HL-60/S4 treated with phorbol 12-myristate 13-acetate at 8.2 ng/mL for 4 days and 3 days (cell line): ENCODE measurements around the gene PIP4K2A.

Source experiments
- in situ Hi-C: fragments of 300-500 bp; cut with MboI; formaldehyde crosslinking; loops from 2 replicates; pipeline ENCODE4 v1.15.0; 2022; ENCODE audit warnings: low sequenced_read_pairs

PIP4K2A gene

DNA sequence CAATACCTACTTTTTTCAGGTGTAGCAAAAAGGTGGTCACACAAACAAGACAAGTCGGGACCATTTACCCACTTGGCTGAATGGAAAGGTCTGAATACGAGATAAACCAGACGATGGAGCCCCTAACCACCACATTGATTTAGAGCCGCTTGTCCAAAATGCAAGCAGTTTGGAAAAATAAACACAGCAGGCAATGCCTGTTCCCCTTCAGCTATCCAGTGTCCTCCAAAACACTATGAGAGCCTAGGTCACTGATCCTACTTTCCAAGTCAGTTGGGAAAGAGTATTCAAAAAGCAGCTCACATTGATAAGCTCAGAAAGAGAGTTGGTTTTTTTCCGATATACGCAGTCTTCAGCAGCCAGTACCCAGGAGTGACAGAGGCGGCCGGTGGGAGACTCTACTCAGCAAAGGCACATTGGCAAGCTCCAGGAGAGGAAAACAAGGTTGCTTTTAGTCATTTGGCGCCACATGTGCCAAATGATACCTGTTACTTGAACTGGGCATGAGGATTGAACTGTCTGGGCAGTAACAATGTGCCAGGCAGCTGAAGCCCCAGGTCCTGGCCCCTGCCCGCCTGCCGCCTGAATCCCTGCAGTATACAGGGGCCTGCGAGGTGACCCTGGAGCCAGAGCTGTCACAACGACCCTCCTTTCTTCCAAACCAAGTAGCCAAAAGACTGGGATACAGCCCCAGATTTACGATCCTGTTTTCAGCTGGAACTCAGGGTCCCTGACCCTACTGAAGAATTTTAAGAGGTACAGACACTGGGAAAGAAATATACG, 109.8 kb downstream of the PIP4K2A start:
- in situ Hi-C loops = no loop called here

DNA sequence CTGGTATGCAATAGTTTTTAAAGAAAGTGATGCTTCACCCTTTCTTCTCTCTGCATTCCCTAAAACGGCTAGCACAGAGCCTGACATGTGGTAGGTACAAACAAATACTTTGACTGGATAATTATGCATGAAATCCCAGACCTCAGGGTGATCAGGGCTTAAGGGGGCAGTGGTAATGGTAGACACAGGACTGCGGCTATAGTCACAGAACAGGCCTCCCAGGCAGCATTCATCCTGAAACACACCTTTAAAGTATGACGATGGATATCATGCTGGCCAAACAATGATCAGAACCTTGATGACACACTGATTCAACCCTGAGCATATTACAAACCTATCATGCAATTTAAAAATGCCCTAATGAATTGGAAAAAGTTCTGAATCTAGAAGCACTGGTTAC, 110.8 kb downstream of the PIP4K2A start:
- in situ Hi-C loops = no loop called here

DNA sequence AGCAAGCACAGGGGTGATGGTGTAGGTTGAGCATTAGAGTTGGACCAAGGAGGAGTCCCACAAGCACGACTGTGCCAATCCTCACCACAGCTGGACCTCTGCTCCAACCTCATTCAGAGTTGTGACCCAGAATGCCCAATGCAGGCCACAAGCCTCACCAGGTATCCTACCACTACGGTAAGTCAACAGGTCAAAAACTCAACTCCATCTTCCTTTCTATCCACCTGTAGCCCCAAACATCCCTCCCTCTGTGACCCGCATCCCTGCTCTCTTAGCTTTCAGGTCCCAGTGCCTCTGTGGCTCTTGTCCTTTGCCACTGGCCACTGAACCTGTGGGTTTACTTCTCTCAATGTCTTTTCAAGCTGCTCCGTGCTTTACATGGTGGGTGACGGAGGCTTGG, 112.8 kb downstream of the PIP4K2A start:
- in situ Hi-C loops = no loop called here

DNA sequence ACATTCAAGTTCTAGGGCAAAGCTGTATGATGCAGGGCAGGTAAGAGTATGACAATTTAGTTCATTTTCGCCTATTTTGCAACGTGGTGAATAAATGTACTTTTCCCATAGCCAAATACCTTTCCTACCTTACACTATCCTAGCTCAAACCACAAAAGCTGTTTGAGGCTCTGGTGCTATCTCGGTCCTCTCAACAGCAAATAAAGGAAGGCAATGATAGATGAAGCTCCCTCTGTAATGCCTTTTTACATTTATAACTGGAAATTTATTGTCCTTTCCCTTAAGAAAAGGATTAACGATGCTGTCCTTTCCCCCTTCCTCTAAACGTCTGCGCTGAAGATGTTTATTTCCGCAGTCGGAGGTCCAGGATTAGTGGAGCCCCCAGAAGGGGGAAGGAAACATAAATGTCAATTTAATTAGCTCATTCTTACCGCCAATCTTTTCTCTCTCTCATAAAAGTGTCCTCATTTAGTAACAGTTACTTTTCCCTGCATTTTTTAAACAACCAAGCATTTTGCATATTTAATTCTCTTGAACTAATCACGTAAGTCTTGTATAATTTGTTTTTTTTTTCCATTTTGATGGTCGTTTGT, 114.6 kb downstream of the PIP4K2A start:
- in situ Hi-C loops = loop anchor here (25.0 kb wide), 1 partner anchor 587 kb away; the partner anchor contains the start of gene DNAJC1

DNA sequence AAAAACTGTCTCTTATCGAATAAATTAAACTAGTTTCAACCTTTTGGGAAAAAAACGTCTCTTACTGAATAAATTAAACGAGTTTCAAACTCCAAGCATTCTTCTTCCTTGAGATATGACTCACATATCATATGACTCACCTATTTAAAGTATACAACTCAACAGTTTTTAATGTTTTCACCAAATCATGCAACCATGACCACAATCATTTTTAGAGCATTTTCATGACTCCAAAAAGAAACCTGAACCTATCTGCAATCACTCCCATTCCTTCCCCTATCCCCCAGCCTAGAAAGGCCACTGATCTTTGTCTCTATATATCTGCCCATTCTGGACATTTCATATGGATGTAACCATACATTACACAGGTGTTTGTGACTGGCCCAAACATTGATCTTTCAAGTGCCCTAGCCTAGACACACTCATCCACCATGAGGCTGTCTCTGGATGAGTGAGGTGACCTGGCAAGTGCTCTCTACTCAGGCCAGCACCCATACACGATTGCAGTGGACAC, 115.3 kb downstream of the PIP4K2A start:
- in situ Hi-C loops = loop anchor here (25.0 kb wide), 1 partner anchor 587 kb away; the partner anchor contains the start of gene DNAJC1

DNA sequence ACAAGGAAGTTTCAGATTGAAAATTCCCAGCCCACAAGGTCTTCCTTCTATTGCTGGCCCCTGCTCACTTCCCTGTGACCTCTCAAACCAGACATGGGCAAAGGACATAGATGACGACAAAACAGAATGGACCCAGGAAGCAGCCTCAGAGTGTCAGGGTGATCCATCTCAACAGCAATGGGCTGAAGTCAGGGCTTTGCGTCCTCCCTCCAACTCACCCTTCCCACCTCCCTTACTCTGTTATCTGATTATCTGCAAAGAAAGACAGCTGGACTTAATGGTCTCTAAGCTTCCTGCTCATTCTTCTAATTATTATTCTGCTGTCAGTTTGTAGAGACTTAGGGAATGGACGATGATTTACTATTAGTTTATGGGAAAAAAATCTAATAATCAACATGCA, 115.9 kb downstream of the PIP4K2A start:
- in situ Hi-C loops = loop anchor here (25.0 kb wide), 1 partner anchor 586 kb away; the partner anchor contains the start of gene DNAJC1

DNA sequence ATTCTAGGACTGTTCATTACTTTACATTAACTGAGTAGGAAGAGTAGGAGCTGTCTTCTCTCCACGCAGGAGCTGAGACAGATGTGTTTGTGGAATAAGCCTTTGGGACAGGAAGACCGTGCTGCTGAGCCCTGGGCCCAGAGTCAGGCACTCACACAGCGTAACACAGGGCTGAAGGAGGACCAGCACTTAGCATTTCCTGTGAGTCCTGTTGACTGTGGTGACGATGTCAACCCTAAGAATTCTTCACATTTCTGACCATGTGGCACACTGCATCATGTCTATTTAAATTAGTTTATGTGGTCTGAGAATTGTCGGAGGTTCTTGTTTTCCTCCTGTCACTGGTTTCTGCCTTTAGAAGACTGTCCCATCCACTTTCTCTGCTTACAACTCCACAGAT, 117.2 kb downstream of the PIP4K2A start:
- in situ Hi-C loops = loop anchor here (25.0 kb wide), 1 partner anchor 585 kb away; the partner anchor contains the start of gene DNAJC1

DNA sequence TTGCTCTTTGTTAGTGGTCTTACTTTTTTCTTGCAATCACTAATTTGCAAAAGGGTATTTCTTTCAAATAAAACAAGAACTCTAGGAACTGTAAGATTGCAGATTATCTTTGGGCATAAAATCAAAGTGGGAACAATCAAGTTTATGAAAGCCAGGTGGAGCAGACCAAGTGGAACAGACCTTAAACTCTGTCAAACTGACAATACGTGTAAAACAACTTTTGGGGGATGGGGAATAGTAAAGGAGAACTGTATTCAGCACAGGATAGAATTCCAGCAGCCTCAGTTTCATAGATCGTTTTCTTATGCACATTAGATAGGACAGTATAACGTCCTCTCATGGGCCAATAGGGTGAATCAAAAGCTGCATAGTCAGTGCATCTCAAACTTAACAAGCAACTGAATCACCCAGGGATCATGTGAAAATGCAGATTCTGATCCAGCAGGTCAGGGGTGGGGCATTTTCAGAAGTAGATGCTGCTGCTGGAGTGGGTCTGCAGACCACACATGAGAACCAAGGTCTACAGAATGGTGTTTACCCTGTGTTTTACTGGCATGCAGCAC, 120.7 kb downstream of the PIP4K2A start:
- in situ Hi-C loops = loop anchor here (25.0 kb wide), 1 partner anchor 581 kb away; the partner anchor contains the start of gene DNAJC1

DNA sequence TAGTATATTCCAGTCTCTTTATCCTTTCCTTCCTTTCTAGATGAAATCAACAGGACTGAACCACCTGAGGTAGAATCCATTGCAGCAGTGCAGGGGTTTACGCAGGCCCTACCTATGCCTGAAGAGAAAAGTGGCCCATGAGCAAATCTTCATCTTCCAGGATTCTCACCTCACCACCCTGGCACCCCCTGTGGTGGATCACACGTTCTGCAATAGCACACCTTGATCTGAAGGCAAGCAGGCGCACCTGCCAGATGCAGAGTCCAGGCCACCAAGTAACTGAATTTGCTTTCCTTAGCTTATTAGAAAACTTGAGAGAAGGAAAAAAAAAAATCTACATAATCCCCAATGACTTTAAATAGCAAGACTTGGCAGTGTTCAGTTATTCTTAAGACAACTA, 121.4 kb downstream of the PIP4K2A start:
- in situ Hi-C loops = loop anchor here (25.0 kb wide), 1 partner anchor 581 kb away; the partner anchor contains the start of gene DNAJC1

DNA sequence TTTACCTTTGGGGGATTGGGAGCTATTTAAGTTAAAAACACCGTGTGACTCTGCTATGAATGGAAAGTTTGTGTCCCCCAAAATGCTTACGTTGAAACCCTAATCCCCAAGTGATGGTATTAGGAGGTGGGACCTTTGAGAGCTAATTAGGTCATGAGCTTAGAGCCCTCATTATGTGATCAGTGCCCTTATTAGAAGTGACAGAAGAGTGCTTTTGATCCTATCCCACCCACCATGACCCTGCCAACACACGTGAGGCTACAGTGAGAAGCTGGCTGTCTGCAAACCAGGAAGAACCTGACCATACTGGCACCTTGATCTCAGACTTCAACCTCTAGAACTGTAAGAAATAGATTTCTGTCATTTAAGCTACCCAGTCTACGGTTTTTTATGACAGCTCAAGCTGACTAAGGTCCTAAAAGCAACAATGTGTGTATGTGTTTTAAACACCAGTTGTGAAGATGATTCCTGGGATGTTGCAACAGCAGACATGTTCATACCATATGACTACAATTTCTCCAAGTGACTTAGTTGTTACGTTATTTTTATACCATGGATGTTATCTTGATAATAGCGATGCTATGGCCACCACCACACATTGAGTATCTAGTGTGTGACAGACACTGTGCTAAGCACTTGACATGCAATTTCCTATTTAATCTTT, 124.4 kb downstream of the PIP4K2A start:
- in situ Hi-C loops = loop anchor here (25.0 kb wide), 1 partner anchor 578 kb away; the partner anchor contains the start of gene DNAJC1

DNA sequence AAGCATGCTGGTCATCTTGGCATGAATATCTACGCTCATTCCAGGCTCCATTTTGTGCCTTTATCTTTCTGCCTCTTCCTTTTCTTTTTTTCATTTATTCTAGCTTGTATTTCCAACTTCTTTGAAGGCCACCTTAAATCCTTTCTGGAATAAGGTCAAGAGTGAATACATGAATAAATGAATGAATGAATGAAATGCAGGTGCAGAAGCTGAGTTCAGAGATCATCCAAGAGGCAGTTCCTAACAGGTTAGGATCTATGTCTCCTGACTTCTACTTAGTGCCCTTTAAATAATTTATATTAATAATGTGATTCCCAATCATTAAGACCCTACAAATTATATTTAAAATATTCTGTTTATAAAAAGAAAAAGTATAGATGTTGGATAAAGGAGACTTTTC, 125.9 kb downstream of the PIP4K2A start:
- in situ Hi-C loops = loop anchor here (25.0 kb wide), 1 partner anchor 576 kb away; the partner anchor contains the start of gene DNAJC1

DNA sequence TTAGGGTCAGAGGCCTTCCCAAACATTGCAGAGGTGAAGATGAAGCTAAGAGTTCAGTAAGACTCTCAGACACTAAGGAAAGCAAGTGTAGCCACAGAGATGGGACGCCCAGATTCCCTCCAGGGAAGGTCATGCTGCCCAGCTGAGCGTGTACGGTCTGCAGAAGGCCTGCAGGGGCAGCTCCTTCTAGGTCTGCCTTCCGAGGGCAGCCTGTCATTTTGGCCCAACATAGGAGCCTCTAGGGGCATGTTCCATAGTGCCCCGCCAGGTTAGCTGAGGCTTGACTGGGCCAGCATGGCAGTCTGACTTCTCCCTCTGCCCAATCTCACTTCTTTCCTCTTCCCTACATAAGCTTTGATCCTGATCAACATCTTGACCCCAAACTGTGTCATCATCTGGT, 130.7 kb downstream of the PIP4K2A start:
- in situ Hi-C loops = loop anchor here (25.0 kb wide), 1 partner anchor 571 kb away; the partner anchor contains the start of gene DNAJC1

DNA sequence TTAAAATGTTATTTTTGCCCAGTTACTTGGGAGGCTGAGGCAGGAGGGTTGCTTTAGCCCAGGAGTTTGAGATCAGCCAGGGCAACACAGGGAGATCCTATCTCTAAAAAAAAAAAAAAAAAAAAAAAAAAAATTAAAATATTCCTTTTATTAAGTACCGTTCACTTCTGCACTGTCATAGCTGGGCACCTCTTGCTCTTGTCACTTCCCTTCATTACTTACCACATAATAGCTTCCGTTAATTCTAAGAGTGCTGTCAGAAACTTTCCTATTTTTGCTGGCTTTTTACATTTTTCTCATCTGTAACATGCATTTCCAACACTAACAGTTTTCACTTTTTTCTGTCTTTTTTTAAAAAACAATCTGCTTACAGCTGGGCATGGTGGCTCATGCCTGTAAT, 132.9 kb downstream of the PIP4K2A start:
- in situ Hi-C loops = loop anchor here (25.0 kb wide), 1 partner anchor 569 kb away; the partner anchor contains the start of gene DNAJC1

DNA sequence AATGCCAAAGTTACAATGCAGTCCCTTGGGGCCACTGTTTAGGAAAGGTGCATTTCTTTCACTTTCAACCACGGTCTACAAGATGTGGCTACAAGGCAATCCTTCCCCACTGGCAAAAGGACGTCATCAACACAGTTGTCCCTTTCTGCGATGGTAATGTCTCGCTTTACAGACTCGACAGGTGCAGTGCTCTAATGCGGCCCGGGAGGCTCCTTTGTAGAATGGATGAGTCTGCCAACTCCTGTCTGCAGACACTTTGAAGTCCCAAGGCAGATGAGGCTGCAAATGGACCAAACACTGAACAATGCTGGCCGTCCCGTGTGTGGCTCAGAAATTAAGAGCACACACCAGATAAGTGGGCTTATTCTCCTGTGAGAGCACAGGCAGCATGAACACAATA, 133.7 kb downstream of the PIP4K2A start:
- in situ Hi-C loops = loop anchor here (25.0 kb wide), 1 partner anchor 568 kb away; the partner anchor contains the start of gene DNAJC1

DNA sequence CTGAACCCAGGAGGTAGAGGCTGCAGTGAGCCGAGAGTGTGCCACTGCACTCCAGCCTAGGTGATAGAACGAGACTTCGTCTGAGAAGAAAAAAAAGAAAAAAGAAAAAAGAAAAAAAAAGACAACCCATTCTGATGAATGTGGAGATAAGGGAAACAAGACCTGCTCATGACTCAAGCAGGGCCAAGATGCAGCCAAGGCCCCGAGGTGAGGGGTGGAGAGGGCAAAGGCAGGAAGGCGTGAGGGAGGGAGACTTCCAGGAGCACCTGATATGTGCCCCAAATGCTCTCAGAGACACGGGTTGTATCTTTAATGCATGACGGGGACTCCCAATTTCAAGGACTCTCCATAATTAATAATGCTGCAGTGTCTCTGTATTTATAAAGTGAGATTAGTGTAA, 134.6 kb downstream of the PIP4K2A start:
- in situ Hi-C loops = loop anchor here (25.0 kb wide), 1 partner anchor 568 kb away; the partner anchor contains the start of gene DNAJC1

DNA sequence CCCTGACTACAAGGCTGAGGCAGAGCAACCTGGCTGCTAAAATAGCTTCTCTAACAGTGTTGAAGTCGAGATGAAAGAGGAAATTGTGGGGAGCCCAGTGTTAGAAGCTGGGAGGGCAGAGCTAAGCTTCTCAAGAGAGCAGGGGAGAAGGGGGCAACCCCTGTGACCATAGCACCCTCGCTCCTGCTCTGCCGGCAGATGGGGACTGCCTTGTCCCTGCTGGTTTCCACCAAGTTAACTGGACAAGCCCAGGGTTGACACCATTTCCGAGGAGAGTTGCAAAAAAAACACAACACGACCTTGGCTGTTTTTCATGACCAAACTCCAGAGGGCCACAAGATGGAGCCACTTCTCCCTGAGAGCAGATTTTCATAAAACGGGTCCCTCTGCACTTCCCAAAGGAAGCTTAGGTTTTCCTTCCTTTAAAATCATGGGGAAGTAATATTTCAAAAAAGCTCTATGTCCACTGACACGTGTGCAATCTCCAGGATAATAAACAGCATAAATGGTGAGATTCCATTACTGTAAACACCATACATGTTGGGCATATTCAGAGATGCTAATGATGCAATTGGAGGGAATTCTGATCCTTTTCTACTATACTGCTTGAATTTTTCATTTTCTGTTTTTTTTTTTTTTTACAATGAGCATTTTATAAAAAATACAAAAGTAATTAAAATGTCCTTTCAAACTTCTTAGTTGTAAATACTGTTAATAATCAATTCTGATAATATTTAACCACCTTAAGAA, 140.4 kb downstream of the PIP4K2A start:
- in situ Hi-C loops = loop anchor here (25.0 kb wide), 1 partner anchor 413 kb away; no protein-coding TSS in a partner anchor

DNA sequence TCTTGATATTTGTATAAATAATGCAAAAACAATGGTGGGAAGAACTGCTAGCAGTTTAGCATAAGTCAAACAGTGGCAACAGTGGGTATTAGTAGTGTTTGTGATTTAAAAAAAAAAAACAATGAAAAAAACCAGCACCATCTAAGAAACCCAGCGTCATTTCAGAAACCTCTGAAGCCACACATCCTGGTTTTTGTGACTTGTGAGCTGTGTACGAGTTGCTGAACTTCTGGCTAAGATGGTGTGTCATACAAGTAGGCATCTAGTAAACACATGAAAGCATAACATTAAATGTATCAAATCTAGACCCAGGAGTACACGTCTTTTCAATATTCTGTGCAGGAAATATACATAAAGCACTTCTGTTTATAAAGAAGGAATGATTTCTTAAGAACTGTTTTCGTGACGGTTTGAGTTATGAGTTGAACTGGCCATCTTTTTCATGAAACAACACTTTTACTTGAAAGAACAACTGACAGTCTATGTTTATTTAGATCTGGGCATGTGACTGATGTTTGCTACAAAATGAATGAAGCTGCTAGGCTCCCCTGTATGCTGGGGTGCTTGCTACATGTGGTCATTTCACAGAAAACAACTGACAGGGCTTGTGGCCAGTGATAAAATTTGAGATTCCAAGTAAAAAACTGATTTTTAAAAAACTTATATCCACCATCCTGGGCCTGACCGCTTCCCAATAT, 143.5 kb downstream of the PIP4K2A start:
- in situ Hi-C loops = loop anchor here (25.0 kb wide), 1 partner anchor 416 kb away; no protein-coding TSS in a partner anchor

DNA sequence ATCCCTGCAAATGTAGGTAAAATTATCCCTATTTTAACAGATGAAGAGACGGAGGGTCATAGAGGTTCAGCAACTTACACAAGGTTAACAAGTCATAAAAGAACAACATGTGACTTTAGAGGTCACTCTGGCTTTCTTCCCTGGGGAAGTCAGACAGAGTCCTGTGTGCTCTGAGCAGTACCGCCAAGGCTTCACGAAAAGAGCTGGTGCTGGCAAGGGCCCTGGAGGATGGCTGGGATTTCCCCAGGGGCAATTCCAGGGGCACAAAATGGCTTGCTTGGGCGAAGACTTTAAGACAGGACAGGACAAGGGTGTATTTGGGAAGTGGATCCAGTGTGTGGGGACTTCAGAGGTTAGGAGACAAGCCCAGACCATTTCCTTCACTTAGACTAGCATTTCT, 144.1 kb downstream of the PIP4K2A start:
- in situ Hi-C loops = loop anchor here (25.0 kb wide), 1 partner anchor 417 kb away; no protein-coding TSS in a partner anchor

DNA sequence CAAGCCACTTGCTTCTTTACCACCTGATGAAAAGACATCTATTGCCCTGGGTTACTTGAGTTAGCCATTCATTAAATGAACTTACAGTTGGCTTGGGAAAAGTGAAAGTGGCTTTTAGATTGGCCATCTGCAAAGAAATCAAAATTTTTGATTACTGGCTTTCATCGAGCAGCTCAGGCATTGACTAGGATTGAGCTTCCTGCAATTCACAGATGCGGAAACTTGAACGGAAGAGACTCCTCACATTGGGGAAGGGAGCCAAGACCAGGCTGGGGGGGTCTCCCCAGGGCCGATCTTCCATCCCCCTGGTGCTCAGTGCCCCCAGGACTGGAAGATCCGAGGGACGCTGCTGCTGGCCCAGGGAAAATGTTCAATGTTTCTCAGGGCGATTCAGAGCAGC, 145.4 kb downstream of the PIP4K2A start:
- in situ Hi-C loops = loop anchor here (25.0 kb wide), 1 partner anchor 418 kb away; no protein-coding TSS in a partner anchor
